ENCODE results near the gene SYMPK. TPM values are rescaled to one million over a fixed set of nuclear protein-coding genes. Genes with fewer than 3 reads are reported as not detected.
"Not testable (repeated sequence)": the region's sequence is repeated elsewhere in the genome, so short reads cannot be mapped to it uniquely, and the experiment has no call there.

Gene SYMPK
- total RNA-seq, 4 donors from 2014 or later: 44.0 to 158 (median 90.3) TPM

- no peaks in the 10 kb centered on the region for H3K36me3 ChIP-seq
- H3K27ac ChIP-seq: no peak overlapping the region
- H3K9me3 ChIP-seq: no peaks in the 10 kb centered on the region
- no peak for DNase-seq
- no peak for TF ChIP-seq CTCF (IDR thresholded peaks at IDR 0.05)
- TF ChIP-seq POLR2A (IDR thresholded peaks at IDR 0.05): no peak
- H3K4me1 ChIP-seq: peaks cover 0 to under 1% (median 0%) of the 10 kb centered on the region in 4 donors
- H3K27me3 ChIP-seq: no peaks in the 10 kb centered on the region
- no peak overlapping the region for H3K4me3 ChIP-seq
Measured at GRCh38 chr19:45804140-45804958, 58.6 kb downstream of the SYMPK start.

GRCh38 chr19:45801603-45802175, 61.3 kb downstream of the SYMPK start:
- DNase-seq: no peak
- no peak overlapping the region for H3K4me3 ChIP-seq
- TF ChIP-seq CTCF (IDR thresholded peaks at IDR 0.05) (no peak), POLR2A (IDR thresholded peaks at IDR 0.05) (no peak)
- H3K9me3 ChIP-seq: no peaks in the 10 kb centered on the region
- H3K4me1 ChIP-seq: peaks cover 0 to 6% (median 0%) of the 10 kb centered on the region in 4 donors
- H3K27me3 ChIP-seq: no peaks in the 10 kb centered on the region
- no peaks in the 10 kb centered on the region for H3K36me3 ChIP-seq
- no peak overlapping the region for H3K27ac ChIP-seq

- H3K9me3 ChIP-seq: no peaks in the 10 kb centered on the region
- TF ChIP-seq POLR2A (IDR thresholded peaks at IDR 0.05) (no peak), CTCF (IDR thresholded peaks at IDR 0.05) (no peak)
- H3K27me3 ChIP-seq: no peaks in the 10 kb centered on the region
- DNase-seq: no peak
- no peak overlapping the region for H3K4me3 ChIP-seq
- H3K36me3 ChIP-seq: no peaks in the 10 kb centered on the region
- no peak overlapping the region for H3K27ac ChIP-seq
- H3K4me1 ChIP-seq: peaks cover 0 to 6% (median 0%) of the 10 kb centered on the region in 4 donors
Measured at GRCh38 chr19:45800070-45800553, 62.8 kb downstream of the SYMPK start.

GRCh38 chr19:45799541-45799940, 63.4 kb downstream of the SYMPK start:
- not testable (repeated sequence) for H3K27me3 ChIP-seq, DNase-seq, H3K27ac ChIP-seq, H3K4me1 ChIP-seq, H3K36me3 ChIP-seq, H3K4me3 ChIP-seq, H3K9me3 ChIP-seq

GRCh38 chr19:45798995-45799517, 63.9 kb downstream of the SYMPK start:
- Histone ChIP-seq H3K27ac (no peak overlapping the region), H3K4me3 (no peak overlapping the region), H3K36me3 (no peaks in the 10 kb centered on the region), H3K27me3 (no peaks in the 10 kb centered on the region), H3K9me3 (no peaks in the 10 kb centered on the region), H3K4me1 (peaks cover 0 to 6% (median 0%) of the 10 kb centered on the region in 4 donors)
- TF ChIP-seq POLR2A (IDR thresholded peaks at IDR 0.05) (no peak), CTCF (IDR thresholded peaks at IDR 0.05) (peak; percentile 82 to 94 (median 84))
- DNase-seq: peak; percentile 38 to 77 (median 72)

GRCh38 chr19:45794627-45795026, 68.3 kb downstream of the SYMPK start:
- H3K4me3 ChIP-seq: no peak overlapping the region
- peaks cover 0 to 12% (median 0%) of the 10 kb centered on the region in 3 donors for H3K36me3 ChIP-seq
- no peaks in the 10 kb centered on the region for H3K9me3 ChIP-seq
- no peak for DNase-seq
- TF ChIP-seq POLR2A (IDR thresholded peaks at IDR 0.05): no peak
- TF ChIP-seq CTCF (IDR thresholded peaks at IDR 0.05): no peak
- H3K27ac ChIP-seq: no peak overlapping the region
- H3K27me3 ChIP-seq: no peaks in the 10 kb centered on the region
- H3K4me1 ChIP-seq: peaks cover 4 to 24% (median 15%) of the 10 kb centered on the region in 4 donors

All from Peyer's patch (tissue), 4 donors.